Measurements from ENCODE around the gene OCIAD1.
"Not testable (repeated sequence)": the region's sequence is repeated elsewhere in the genome, so short reads cannot be mapped to it uniquely, and the experiment has no call there.

OCIAD1 gene, protein sequence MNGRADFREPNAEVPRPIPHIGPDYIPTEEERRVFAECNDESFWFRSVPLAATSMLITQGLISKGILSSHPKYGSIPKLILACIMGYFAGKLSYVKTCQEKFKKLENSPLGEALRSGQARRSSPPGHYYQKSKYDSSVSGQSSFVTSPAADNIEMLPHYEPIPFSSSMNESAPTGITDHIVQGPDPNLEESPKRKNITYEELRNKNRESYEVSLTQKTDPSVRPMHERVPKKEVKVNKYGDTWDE

DNA sequence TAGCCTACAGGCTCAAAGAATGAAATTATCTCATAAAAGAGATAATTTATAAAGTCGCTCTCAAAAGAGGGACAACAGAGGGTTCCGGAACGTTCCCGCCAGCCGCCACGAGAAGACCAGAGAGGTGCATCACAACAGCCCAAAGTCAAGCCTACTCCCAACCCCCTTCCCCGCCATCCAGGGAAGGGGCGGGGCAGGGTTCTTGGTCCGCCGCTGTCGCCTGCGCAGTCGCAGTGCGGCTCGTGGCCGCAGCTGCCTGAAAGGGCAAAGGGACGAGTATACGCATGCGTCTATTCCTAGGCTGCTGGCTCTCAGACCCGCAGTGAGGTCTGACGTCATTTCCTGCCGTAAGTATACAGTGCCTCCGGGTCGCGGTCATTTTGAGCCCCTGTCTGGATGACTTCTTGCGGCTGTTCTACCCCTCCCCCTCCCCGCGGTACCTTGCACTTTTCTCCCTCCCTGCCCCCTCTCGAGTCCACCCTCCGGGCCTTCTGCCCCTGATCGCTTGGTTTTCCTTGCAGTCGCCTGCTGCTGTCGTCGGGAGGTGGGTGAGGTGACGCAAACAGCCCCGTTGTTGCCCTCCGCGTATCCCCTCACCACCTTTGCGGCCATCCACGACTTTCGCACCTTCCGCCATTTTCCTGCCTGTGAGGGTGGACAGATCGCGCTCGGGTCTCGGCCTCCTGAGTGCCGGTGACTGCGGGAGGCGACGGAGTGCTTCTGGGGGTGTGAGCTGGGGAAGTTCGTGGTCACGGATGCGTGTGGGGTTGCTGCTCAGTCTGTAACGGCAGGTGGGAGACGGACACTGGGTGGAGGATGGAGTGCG, at the start of gene OCIAD1:
Gene OCIAD1 (plus strand): TSS at position 383 of the 826 bp plus-strand sequence. CDS start 1,537 bp downstream, outside the sequence.
- peak; percentile 98 for DNase-seq (ENCODE audit: low read depth)

DNA sequence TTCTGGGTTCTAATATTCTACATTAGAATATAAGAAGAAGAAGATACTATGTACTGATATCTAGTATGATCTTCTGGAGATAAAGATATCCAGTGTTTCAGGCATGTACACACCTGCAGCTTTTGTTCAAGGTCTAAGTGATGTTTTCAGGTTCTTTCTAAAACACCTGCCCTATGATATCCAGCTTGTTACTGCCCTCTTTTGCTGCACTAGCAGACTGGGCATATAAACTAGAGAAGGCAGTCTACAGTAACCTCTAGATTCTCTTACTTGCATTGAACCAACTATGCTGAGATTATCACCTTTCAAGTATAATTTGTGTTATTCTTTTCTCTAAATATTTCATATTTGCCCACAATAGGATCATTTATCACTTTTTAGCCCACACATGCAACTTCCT, 48.9 kb upstream of the OCIAD1 start:
- DNase-seq (ENCODE audit: low read depth), result no peak

DNA sequence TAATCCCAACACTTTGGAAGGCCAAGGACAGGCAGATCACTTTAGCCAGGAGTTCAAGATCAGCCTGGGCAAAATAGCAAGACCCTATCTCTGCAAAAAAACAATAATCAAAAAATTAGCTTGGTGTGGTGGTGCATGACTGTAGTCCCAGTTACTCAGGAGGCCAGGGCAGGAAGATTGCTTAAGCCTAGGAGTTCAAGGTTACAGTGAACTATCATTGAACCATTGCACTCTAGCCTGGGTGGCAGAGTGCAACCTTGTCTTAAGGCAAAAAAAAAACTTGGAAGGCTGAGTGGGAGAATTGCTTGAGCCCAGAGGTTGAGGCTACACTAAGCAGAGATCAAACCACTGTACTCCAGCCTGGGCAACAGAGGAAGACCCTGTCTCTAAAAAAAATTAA, 45.6 kb upstream of the OCIAD1 start:
- no peak for DNase-seq (ENCODE audit: low read depth)

DNA sequence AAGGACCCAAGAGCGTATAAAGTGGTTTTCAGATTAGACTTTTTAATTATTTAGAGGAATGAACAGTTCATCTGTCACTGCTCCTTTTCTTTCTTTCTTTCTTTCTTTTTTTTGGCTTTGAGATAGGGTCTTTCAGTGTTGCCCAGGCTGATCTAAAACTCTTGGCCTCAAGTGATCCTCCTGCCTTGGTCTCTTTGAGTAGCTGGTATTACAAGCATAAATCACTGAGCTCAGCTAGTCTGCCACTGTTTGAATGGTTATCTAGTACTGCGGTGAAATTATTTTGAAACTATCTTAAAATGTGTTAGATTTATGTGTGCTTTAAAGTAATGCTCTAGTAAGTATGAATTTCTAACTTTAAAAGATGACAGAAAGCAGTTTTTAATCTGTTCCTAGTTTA, 44.3 kb upstream of the OCIAD1 start:
- DNase-seq (ENCODE audit: low read depth), result no peak

DNA sequence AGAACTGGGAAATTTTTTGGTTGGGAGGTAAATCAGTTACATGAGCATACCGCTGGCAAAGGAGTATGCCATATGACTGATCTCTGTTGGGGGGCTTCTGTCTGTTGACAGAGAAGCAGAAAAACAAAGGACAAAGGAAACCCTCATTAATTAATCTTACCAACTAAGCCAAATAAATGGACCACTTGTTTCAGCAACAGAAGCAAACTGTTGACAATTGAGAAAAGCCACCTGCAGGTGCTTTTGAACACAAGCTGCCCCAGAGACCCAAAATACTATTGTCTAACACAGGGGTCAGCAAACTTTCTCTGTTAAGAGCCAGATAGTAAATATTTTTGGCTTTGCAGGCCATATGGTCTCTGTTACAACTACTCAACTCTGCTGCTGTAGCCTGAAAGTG, 43.8 kb upstream of the OCIAD1 start:
- DNase-seq (ENCODE audit: low read depth), result no peak

DNA sequence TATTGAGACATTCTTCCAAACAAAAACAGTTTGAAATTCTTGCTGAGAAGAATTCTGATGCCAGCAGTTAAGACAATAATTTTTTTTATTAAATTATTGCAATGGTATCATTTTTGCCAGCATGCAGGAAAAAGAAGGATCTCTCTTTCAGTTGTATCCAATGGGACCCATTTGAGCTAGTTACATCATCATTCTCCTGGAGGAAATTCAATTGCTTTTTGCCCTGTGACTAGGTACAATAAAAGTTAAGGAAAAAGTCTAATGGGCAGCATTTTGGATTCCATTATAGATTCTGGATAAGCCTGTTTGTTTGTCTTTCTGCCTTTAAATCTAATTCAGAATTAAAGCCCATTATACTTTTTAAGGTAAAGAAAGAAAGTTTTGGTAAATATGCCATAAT, 40.3 kb upstream of the OCIAD1 start:
- DNase-seq (ENCODE audit: low read depth), result no peak

DNA sequence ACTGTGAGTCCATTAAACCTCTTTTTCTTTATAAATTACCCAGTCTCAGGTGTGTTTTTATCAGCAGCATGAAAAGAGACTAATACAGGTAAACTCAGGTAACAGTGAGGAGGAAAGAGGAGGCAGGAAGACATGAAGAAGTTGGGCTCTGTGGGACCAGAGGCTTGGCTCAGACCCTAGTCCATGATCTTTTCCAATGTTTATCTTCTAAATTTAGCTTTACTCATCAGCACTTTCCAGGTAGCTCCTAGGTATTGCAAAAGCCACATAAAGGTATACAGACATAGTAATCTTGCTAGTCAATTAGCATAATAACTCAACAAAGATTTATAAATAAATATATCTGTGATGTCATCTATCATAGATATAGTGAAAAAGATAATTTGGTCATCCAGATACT, 39.6 kb upstream of the OCIAD1 start:
- DNase-seq (ENCODE audit: low read depth), result no peak

DNA sequence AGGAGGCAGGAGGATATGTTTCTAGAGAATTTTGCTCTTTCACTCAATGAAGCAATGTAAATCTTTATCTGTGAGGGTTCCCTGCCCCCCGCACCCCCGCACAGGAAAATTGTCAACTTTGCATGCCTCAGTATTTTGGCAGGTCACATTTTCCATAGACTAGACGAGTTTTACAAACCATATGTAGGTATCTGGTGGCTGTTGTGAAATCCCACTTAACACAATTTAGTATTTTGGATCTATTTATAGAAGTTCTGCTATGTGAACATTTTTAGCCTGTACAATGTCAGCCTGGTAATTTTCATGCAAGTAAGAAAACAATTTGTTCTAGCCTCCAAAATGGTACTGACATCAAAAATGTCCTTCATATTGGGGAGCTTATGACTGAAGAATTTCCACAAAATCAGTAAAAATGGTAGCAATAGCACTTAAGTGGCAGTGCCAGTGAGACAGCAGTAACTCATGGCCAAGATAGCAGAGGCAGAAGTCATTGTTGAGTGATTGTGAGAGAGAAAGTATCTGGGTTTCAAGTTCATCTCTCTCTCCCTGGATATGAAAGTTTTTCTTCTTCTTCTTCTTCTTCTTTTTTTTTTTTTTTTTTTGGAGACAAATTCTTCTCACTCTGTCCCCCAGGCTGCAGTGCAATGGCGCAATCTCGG, 38.4 kb upstream of the OCIAD1 start:
- DNase-seq (ENCODE audit: low read depth), result no peak

DNA sequence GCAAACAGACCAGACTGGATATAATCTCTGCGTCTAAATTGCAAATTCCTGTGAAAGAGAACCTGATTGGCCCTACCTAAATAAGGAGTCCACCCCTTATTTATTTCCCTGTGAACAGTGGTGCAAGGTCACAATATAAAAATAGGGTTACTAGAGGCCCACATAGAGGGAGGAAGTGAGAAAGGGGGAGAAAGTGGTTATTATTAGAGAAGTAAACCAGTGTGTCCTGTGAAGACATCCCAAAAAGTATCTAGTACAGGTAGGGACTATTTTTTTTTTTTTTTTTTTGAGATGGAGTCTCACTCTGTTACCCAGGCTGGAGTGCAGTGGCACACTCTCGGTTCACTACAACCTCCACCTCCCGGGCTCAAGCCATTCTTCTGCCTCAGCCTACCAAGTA, 35.8 kb upstream of the OCIAD1 start:
- no peak for DNase-seq (ENCODE audit: low read depth)

DNA sequence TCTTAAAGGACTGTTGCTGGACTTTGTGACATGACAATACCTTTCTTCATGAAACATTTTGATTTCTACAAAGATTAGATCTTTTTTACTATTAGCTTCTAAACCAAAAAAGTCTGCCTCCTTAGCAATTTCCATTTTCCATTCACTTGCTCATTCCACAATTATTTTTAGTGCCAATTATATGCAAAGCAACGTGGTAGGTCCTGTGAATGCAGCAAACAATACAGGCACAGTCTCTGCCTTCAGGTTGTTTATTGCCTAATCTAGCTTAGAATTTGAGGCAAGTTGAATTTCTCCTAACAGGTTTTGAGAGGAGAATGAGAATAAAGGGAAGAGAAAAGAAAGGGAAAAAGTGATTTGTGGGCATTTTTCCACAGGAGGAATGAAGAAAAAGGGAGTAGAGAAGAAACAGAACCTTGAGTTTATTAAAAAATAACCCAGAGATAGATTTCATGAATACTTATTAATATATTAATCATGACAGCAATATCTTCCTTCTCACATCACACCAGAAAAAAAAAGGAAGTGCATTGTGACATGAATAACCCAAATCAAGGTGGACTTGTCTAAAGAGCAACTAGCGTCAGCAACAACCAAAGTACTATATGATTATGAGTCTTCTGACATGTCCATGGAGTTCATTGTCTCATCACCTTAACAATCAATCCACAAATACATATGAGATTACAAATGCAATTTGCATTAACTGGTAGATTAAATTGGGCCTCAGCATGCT, 34.5 kb upstream of the OCIAD1 start:
- DNase-seq (ENCODE audit: low read depth), result no peak

DNA sequence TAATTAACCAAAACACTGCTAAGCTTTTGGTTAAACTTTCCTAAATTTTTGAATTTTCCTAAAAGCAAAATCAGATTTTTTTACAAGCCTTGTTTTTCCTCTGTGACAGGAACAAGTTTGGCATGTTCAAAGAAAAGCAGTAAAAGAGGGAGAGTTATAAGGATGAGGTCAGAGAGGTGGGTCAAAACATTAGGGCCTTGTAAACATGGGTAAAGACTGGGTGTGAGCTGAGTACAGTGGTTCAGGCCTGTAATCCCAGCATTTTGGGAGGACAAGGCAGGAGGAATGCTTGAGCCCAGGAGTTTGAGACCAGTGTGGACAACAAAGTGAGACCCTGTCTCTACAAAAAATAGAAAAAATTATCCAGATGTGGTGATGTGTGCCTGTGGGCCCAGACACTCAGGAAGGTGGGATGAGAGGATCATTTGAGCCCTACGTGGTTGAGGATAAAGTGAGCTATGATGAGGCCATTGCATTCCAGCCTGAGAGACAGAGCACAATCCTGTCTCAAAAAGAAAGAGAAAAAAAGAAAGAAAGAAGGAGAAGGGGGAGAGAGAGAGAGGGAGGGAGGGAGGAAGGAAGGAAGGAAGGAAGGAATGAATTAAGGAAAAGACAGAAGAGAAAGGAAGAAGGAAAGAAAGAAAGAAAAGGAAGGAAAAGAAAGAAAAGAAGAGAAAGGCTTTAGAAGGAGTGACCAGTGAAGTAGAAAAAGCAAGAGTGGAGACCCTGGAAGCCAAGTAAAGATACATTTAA, 33.8 kb upstream of the OCIAD1 start:
- no peak for DNase-seq (ENCODE audit: low read depth)

DNA sequence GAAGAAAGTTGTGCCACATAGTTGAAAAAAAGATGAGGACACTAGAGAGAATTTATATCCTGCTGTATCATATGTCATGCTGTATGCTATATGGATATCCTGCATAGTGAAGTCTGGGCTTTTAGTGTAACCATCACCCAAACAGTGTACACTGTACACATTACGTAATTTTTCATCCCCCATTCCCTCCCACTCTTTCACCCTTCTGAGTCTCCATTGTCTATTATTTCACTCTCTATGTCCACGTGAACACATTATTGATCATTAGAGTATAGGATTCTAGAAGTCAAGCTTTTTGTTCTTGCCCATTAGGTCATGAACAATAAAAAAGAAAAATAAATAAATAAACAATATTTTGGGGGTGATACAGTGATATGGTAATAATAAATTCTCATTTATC, 32.8 kb upstream of the OCIAD1 start:
- DNase-seq (ENCODE audit: low read depth), result no peak

DNA sequence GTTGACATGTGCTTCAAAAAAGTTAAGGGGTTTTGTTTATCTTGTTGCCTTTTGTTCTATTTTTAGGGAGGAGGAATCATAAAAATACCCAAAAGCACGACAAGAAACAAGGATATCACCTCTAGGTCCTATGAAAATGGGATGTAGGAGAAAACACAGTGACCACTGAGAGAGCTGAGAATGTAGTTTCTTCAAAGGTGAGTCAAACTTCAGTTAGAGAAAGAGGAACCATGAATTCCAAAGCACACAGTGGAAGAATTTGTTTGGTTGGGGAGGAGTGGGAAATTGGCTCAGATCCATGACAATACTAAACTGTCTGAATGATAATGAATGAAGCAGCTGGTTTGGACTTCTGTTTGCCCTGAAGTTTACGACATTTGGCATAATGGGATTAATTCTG, 31.7 kb upstream of the OCIAD1 start:
- no peak for DNase-seq (ENCODE audit: low read depth)

DNA sequence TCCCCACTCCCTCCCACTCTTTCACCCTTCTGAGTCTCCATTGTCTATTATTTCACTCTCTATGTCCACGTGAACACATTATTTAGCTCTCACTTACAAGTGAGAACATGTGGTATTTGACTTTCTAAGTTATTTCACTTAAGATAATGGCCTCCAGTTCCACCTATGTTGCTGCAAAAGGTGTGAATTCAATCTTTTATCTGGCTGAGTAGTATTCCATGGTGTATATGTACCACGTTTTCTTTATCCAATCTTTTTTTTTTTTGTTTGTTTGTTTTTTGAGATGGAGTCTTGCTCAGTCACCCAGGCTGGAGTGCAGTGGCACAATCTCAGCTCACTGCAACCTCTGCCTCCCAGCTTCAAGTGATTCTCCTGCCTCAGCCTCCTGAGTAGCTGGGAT, 30.7 kb upstream of the OCIAD1 start:
- DNase-seq (ENCODE audit: low read depth), result not testable (repeated sequence)

DNA sequence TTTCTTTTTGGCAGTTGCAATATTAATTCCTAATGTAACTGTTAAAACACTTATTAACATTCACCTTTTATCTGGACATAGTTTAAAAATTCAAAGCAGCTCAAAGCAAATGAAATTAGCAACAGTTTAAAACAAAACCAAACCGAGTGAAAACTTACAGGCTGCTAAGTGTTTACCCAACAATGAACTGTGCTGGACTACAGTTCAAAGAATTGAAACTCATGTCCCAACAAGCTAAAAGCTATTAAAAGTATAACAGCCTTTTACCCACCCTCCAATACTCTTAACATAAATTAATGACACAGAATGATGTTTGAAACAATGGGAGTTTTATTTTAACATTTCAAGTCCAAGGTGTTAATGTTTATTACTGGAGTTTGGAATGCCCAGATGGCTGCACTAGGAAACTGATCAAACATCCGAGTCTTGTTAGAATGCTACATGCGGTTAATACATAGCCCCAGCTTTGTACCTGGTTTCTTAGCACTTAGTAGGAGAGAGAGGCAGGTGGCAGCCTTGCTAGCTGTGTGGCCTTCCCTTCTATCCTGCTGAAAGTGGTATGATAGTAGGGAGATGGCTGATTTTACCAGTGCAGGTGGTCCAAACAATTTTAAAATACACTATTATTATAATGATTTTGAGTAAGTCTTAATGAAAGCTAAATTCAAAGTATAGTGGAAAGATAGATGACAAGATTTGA, 29.7 kb upstream of the OCIAD1 start:
- DNase-seq (ENCODE audit: low read depth), result no peak

DNA sequence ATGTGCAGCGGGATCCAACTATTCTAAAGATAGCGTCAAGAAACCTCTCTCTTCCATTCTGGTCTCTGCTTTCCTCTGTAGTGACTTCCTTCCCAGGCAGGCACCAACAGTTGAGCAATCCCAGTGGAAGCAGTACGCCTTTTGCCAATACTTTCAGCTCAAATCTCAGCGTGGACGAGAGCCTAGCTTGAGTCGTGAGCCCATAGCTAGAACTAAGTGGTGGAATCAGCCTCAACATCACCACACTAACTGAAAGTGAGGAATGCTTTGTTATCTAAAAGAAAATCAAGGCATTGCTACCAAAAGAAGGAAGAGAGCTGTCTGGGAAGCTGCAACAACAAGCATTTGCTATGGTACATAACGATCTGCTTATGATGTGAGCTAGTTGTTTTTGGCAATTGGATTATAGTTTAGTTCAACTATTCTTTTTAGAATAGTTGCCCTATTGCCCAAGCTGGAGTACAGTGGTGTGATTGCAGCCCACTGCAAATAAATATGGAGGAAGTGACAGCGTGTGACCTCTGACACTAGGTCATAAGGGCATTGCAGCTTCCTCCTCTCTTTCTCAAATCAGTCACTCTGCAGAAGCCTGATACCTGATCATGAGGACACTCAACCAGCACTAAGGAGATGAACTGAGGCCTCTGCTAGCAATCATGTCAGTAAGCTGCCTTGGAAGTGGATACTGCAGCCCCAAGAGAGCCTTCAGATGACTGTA, 26.1 kb upstream of the OCIAD1 start:
- DNase-seq (ENCODE audit: low read depth), result no peak

DNA sequence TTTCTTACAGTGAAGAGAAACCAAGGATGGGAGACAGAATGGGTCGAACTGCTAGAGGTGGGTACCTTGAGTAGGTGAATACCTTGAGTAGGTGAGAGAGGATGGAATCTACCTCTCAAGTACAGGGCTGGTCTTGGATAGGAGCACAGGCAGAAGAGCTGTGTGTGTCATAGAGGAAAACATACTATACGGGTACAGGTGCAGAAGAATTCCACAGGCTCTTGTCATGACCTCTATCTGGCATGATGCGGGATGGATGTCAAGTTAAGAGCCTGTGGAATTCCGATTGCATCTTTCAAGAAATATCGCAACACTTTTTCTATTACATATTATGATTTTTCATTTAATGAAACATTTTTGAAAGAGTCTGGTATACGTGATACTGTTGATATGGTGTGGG, 18.0 kb upstream of the OCIAD1 start:
- no peak for DNase-seq (ENCODE audit: low read depth)

DNA sequence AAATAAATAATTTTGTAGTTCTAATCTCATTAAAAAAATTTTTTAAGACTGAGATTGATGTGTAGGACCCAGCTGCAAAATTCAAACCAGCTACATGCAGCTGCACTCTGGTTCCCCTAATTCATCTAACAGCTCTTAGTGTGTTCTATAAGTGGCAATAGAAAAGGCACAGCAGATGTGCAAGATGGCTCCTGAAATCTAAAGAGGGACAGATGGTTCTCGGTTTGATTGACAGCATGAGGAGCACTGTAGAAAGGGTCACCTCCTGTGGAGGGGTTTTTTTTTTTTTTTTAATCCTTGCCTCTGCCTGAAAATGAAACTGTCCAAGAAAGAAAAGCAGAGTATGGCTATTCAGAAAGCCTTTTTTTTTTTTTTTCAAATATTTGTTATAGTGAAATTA, 16.9 kb upstream of the OCIAD1 start:
- no peak for DNase-seq (ENCODE audit: low read depth)

DNA sequence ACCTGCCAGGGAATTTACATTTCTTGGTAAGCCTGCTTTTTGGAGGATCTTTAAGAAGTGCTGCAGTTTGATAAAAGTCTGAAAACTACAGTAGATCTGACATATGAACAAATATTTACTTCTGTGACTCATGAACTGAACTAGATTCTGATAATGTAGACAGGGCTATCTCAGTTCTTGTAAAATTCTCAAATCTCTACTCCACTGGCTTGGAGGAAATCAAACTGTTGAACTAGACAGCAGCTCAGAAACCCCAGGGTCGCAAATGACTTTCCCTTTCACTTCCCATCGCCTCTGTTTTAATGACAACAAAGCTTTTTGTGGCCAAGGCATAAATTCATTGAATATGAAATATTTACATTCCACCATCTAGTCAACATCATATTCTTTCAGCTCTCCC, 15.4 kb upstream of the OCIAD1 start:
- DNase-seq (ENCODE audit: low read depth), result no peak

DNA sequence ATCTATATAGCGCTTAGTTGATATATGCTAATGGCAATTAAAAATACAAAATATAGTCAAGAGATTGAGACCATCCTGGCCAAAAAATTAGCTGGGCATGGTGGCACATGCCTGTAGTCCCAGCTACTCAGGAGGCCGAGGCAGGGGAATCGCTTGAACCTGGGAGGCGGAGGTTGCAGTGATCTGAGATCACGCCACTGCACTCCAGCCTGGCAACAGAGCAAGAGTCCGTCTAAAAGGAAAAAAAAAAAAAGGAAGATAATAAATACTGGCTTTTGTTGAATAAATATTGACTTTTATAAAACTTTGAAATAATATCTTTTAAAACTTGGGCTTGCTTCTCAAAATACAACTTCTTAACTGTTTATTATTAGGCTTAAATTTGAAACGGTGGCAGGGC, 14.6 kb upstream of the OCIAD1 start:
- DNase-seq (ENCODE audit: low read depth), result not testable (repeated sequence)

Measured in stromal cell of bone marrow (primary cell).